IMR-90 (cell line): ENCODE data around the gene TRIM42. TPM values are rescaled to one million over a fixed set of nuclear protein-coding genes. Genes with fewer than 3 reads are reported as not detected.

Experiments used
- ATAC-seq: fragments of 200-7000 bp; cut with Tn5 transposase; 2 replicates; pipeline ENCODE4 v1.9.1; 2020; ENCODE audit warnings: low read depth, mild to moderate bottlenecking, moderate library complexity
- BruUV-seq: library from RNA; stranded (reverse); fragments of 400-500 nt; replicated peaks from 2 replicates; lab custom pipeline; 2021; lab: Mats Ljungman, UMichigan
- CTCF ChIA-PET: fragments of 300-600 bp; formaldehyde crosslinking; extraction: SDS; loops from one replicate; lab custom pipeline; 2021; ENCODE audit warnings: antibody characterized with exemption; lab: Yijun Ruan, JAX
- POLR2A ChIA-PET: fragments of 300-600 bp; sonication (Branson Sonifier 250); formaldehyde crosslinking; loops from one replicate; lab custom pipeline; 2022; ENCODE audit warnings: antibody characterized with exemption; ENCODE audit not compliant: unreplicated experiment; lab: Charles Lee
- DNase-seq: peaks from one replicate; pipeline ENCODE4 v3.0.0; 2013
- H2AFZ ChIP-seq: replicated peaks from 2 replicates; pipeline ENCODE3; 2013; ENCODE audit warnings: low read length, mild to moderate bottlenecking; ENCODE audit not compliant: poor library complexity
- H2AK5ac ChIP-seq: 2 replicates; pipeline ENCODE4 v1.6.1; 2013; ENCODE audit warnings: low read depth, low read length, inconsistent platforms
- H2AK9ac ChIP-seq: replicated peaks from 2 replicates; pipeline ENCODE3; 2013; ENCODE audit warnings: mild to moderate bottlenecking, low read depth, low read length, moderate library complexity; ENCODE audit not compliant: poor library complexity
- H2BK120ac ChIP-seq: 2 replicates; pipeline ENCODE4 v1.6.1; 2013; ENCODE audit warnings: low read depth, low read length, inconsistent platforms
- H2BK15ac ChIP-seq: 3 replicates; pipeline ENCODE4 v1.6.1; 2013; ENCODE audit warnings: low read depth, low read length, inconsistent platforms
- H2BK20ac ChIP-seq: 2 replicates; pipeline ENCODE4 v1.6.1; 2013; ENCODE audit warnings: low read depth, mild to moderate bottlenecking, inconsistent platforms, low read length, moderate library complexity
- H2BK5ac ChIP-seq: 2 replicates; pipeline ENCODE4 v1.6.1; 2013; ENCODE audit warnings: mild to moderate bottlenecking, low read depth, low read length, inconsistent platforms; ENCODE audit not compliant: poor library complexity, severe bottlenecking
- H3K14ac ChIP-seq: replicated peaks from 2 replicates; pipeline ENCODE4 v1.6.1; 2013; ENCODE audit warnings: low read depth, low read length, inconsistent platforms
- H3K18ac ChIP-seq: 2 replicates; pipeline ENCODE4 v1.6.1; 2013; ENCODE audit warnings: low read depth, low read length, control low read depth
- H3K23ac ChIP-seq: 2 replicates; pipeline ENCODE4 v1.6.1; 2013; ENCODE audit warnings: low read depth, low read length, inconsistent platforms
- H3K27ac ChIP-seq: 2 replicates; pipeline ENCODE4 v1.5.1; 2013; ENCODE audit warnings: mild to moderate bottlenecking, control low read depth, low read length; ENCODE audit not compliant: insufficient read depth
- H3K27me3 ChIP-seq: 2 replicates; pipeline ENCODE4 v1.6.1; 2013; ENCODE audit warnings: low read length; ENCODE audit not compliant: control insufficient read depth, insufficient read depth
- H3K36me3 ChIP-seq: 2 replicates; pipeline ENCODE4 v1.6.1; 2013; ENCODE audit warnings: low read length, mixed read lengths; ENCODE audit not compliant: control insufficient read depth, insufficient read depth
- H3K4ac ChIP-seq: 2 replicates; pipeline ENCODE4 v1.6.1; 2013; ENCODE audit warnings: low read depth, low read length, inconsistent platforms
- H3K4me1 ChIP-seq: 2 replicates; pipeline ENCODE4 v1.6.1; 2013; ENCODE audit warnings: low read length, mixed read lengths; ENCODE audit not compliant: control insufficient read depth, insufficient read depth
- H3K4me2 ChIP-seq: 2 replicates; pipeline ENCODE4 v1.6.1; 2013; ENCODE audit warnings: low read depth, mild to moderate bottlenecking, control low read depth, low read length, moderate library complexity
- H3K4me3 ChIP-seq: 2 replicates; pipeline ENCODE4 v1.5.1; 2013; ENCODE audit warnings: low read depth, mild to moderate bottlenecking, control low read depth, low read length, moderate library complexity; ENCODE audit not compliant: insufficient read depth
- H3K56ac ChIP-seq: 2 replicates; pipeline ENCODE4 v1.6.1; 2013; ENCODE audit warnings: low read length, inconsistent platforms; ENCODE audit not compliant: insufficient read depth; ENCODE audit errors: extremely low read depth
- H3K79me1 ChIP-seq, 2 experiments: 2 replicates each; pipeline ENCODE4 v1.6.1; 2013; ENCODE audit warnings: low read length in 2 of 2, inconsistent platforms in 1 of 2, low read depth in 1 of 2
- H3K9ac ChIP-seq: 2 replicates; pipeline ENCODE4 v1.6.1; 2013; ENCODE audit warnings: low read depth, low read length, control low read depth
- H3K9me1 ChIP-seq: 2 replicates; pipeline ENCODE4 v1.6.1; 2013; ENCODE audit warnings: low read length, inconsistent platforms; ENCODE audit not compliant: insufficient read depth
- H3K9me3 ChIP-seq: 2 replicates; pipeline ENCODE4 v1.6.1; 2013; ENCODE audit warnings: low read length; ENCODE audit not compliant: control insufficient read depth, insufficient read depth
- H4K20me1 ChIP-seq: 2 replicates; pipeline ENCODE4 v1.6.1; 2013; ENCODE audit warnings: low read length, inconsistent platforms; ENCODE audit not compliant: insufficient read depth
- H4K5ac ChIP-seq: 2 replicates; pipeline ENCODE4 v1.6.1; 2013; ENCODE audit warnings: mild to moderate bottlenecking, low read depth, low read length, control low read depth
- H4K8ac ChIP-seq, 2 experiments: 2 replicates each; pipeline ENCODE4 v1.6.1; 2013; ENCODE audit warnings: low read depth in 2 of 2, low read length in 2 of 2, control low read depth in 1 of 2, inconsistent platforms in 1 of 2
- H4K91ac ChIP-seq: 2 replicates; pipeline ENCODE4 v1.6.1; 2013; ENCODE audit warnings: low read depth, low read length, inconsistent platforms; ENCODE audit not compliant: insufficient read depth
- CEBPB ChIP-seq: IDR thresholded peaks from 2 replicates; pipeline ENCODE4 v1.6.1; 2012; ENCODE audit warnings: low read depth, low read length, improper control_type of control experiment
- MAFK ChIP-seq: IDR thresholded peaks from 2 replicates; pipeline ENCODE4 v1.6.1; 2012; ENCODE audit warnings: low read depth, low read length, improper control_type of control experiment
- RAD21 ChIP-seq: IDR thresholded peaks from 2 replicates; pipeline ENCODE4 v1.6.1; 2012; ENCODE audit warnings: low read length, improper control_type of control experiment
- SMC3 ChIP-seq: fragments of 150-350 bp; IDR thresholded peaks from 2 replicates; pipeline ENCODE4 v1.6.1; 2016; ENCODE audit warnings: low read depth, mild to moderate bottlenecking, antibody characterized with exemption, low read length, moderate library complexity
- WGBS, 2 experiments: methylation state at CpG; one replicate each; pipeline versions ENCODE4 v1.1.5 to v1.1.7; 2013; ENCODE audit warnings: missing lambda C conversion rate in 2 of 2; ENCODE audit not compliant: insufficient read length in 1 of 2; ENCODE audit errors: extremely low coverage in 2 of 2; 5-methylcytosine and 5-hydroxymethylcytosine counted together
- dilution Hi-C: fragments of 300-500 bp; cut with HindIII; formaldehyde crosslinking; loops from one replicate; pipeline ENCODE4 v1.14.3; 2018; ENCODE audit warnings: low sequenced_read_pairs; ENCODE audit not compliant: unreplicated experiment
- in situ Hi-C: fragments of 300-500 bp; cut with MboI; formaldehyde crosslinking; loops from 3 replicates; pipeline ENCODE4 v1.14.3; 2019; ENCODE audit warnings: low sequenced_read_pairs, inconsistent platforms, mixed read lengths
- intact Hi-C: fragments of 100-400 bp; cut with micrococcal nuclease; formaldehyde crosslinking; loops from 2 replicates; pipeline ENCODE4 v1.10.0; 2022
- polyA plus RNA-seq, 3 experiments: library from polyadenylated mRNA; depleted of rRNA; stranded (reverse); fragments of >200 nt; gene quantifications; 2 replicates each; pipeline ENCODE4 v1.2.3, GENCODE V29; 2012; ENCODE audit warnings: low replicate concordance in 1 of 3
- total RNA-seq: library from RNA; depleted of rRNA; stranded (reverse); fragments of >200 nt; gene quantifications from 2 replicates; pipeline ENCODE4 v1.2.3, GENCODE V29; 2012

Gene TRIM42
- total and polyA plus RNA-seq, 2 of the 4 experiments (the other 2 are of a cell fraction), result not detected

- H3K27me3 ChIP-seq, result no peaks in the 10 kb centered on the region
- intact Hi-C loops (no loop called here), dilution Hi-C loops (no loop called here), in situ Hi-C loops (no loop called here)
- H2BK5ac ChIP-seq, result no peak overlapping the region
- no peak overlapping the region for H2BK20ac ChIP-seq
- H4K5ac ChIP-seq, result no peak overlapping the region
- no peak overlapping the region for H3K4me2 ChIP-seq
- H3K18ac ChIP-seq, result no peak overlapping the region
- H3K4me3 ChIP-seq, result no peak overlapping the region
- TF ChIP-seq MAFK (no peak), SMC3 (no peak), RAD21 (no peak), CEBPB (no peak)
- ATAC-seq (no peak), DNase-seq (no peak)
- no peak overlapping the region for H2BK15ac ChIP-seq
- no peak overlapping the region for H3K23ac ChIP-seq
- no peak overlapping the region for H4K8ac ChIP-seq
- H4K91ac ChIP-seq, result no peak overlapping the region
- H2AK5ac ChIP-seq, result no peak overlapping the region
- H2BK120ac ChIP-seq, result no peak overlapping the region
- H3K56ac ChIP-seq, result no peak overlapping the region
- H3K4me1 ChIP-seq, result no peaks in the 10 kb centered on the region
- H4K20me1 ChIP-seq, result no peaks in the 10 kb centered on the region
- BruUV-seq, result no TSS peak
- no peaks in the 10 kb centered on the region for H3K9me3 ChIP-seq
- H3K9ac ChIP-seq, result no peak overlapping the region
- H3K4ac ChIP-seq, result no peak overlapping the region
- CTCF ChIA-PET, result no interaction called here
- H3K9me1 ChIP-seq, result no peaks in the 10 kb centered on the region
- POLR2A ChIA-PET, result no interaction called here
- H2AFZ ChIP-seq, result no peak overlapping the region
- no peak overlapping the region for H3K14ac ChIP-seq
- H2AK9ac ChIP-seq, result no peak overlapping the region
- WGBS, 2 experiments, result no CpG with 5 or more reads among the region's 2 CpGs
- H3K36me3 ChIP-seq, result no peaks in the 10 kb centered on the region
- H3K79me1 ChIP-seq, result no peaks in the 10 kb centered on the region
- no peak overlapping the region for H3K27ac ChIP-seq
These were observed 64.3 kb downstream of the TRIM42 start for GRCh38 chr3:140742116-140742515.
